GM10266 (cell line): ENCODE measurements around the gene RNF151.

ENCODE experiments used
- DNase-seq: peaks from one replicate; pipeline ENCODE4 v3.0.0; 2012; ENCODE audit errors: extremely low spot score
- CTCF ChIP-seq: IDR thresholded peaks from 2 replicates; pipeline ENCODE4 v1.5.1; 2012; ENCODE audit warnings: mild to moderate bottlenecking, low read depth; ENCODE audit not compliant: control insufficient read depth, insufficient read depth; ENCODE audit errors: missing control alignments

The RNF151 gene

DNA sequence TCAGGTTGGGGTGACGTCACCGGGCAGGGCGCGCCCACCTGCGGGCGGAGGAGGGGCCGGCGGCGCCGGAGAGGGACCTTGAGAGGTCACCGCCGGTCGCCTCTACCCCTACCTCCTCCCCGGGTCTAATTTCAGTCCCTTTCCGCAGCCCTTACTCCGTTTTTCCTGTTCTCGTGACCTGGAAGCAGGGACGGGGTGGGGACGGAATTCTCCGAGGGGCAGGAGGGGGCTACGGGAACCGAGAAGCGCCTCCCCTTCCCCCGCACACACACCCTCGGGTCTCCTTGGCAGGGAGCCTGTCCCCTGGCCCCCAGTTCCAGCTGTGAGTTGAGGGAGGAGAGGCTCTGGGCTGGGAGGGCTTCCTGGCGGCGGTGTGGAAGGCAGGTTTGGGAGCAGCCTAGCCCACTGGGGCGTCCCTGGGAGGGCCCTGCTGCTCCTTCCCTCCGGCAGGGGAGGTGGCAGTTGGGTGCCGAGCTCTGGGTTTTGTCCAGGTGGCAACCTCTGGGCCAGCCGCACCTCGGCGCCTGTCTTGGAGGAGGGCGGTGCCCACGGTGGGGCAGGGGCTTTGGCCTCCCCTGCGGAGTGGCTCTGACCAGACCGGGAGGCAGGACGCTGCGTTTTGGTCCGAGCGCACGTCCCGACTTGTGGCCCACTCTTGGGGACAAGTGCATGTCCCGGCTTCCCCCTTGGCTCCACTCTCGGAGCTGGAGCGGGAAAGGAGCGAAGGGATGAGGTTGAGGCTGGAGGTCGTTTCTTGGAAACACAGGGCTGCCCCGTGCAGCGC is 23.9 kb downstream of the RNF151 start:
- peak; percentile 68 for DNase-seq
- no peak for TF ChIP-seq CTCF

GRCh38 chr16:1991135-1991551 is 24.5 kb downstream of the RNF151 start:
- no peak for TF ChIP-seq CTCF
- DNase-seq: peak; percentile 74

GRCh38 chr16:1991588-1991947 is 24.9 kb downstream of the RNF151 start:
- DNase-seq: no peak
- TF ChIP-seq CTCF: no peak

DNA sequence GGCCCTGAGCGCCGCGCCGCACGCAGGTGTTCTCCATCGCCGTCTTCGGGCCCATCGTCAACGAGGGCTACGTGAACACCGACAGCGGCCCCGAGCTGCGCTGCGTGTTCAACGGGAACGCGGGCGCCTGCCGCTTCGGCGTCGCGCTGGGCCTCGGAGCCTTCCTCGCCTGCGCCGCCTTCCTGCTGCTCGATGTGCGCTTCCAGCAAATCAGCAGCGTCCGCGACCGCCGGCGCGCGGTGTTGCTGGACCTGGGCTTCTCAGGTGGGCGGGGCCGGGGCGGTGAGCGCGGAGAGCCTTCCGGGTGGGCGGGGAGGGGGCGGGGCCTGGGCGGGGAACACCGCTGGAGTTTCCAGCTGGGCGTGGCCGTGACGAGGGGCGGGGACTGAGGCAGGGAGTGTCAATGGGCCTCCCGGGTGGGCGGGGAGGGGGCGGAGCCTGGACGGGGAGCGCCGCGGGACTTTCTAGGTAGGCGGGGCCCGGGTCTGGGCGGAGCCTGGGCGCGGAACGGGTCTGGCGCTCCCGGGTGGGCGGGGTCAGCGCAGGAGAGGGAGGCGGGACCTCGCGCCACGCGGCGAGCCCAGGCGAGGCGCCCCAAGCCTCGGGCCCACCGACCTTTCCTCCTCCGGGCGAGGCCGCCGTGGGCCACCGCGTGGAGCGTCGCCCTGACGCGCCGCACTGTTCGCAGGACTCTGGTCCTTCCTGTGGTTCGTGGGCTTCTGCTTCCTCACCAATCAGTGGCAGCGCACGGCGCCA is 25.5 kb downstream of the RNF151 start:
- DNase-seq: peak; percentile 100
- TF ChIP-seq CTCF: no peak

- no peak for TF ChIP-seq CTCF
- no peak for DNase-seq
Measured at GRCh38 chr16:1992704-1993317, 26.2 kb downstream of the RNF151 start.

GRCh38 chr16:1993731-1994131 is 27.1 kb downstream of the RNF151 start:
- DNase-seq: no peak
- TF ChIP-seq CTCF: no peak
